ENCODE measurements around the gene CYB5R2.

Gene CYB5R2

GRCh38 chr11:7636350-7636749 is 37.0 kb downstream of the CYB5R2 start:
- Mint-ChIP-seq H3K36me3 (peaks cover 23% of the 10 kb centered on the region), H3K27ac (no peak overlapping the region)

GRCh38 chr11:7635708-7636107 is 37.6 kb downstream of the CYB5R2 start:
- Mint-ChIP-seq H3K36me3 (peaks cover 24% of the 10 kb centered on the region), H3K27ac (no peak overlapping the region), H3K4me3 (no peak overlapping the region), H3K4me1 (ENCODE audit: low read depth) (no peaks in the 10 kb centered on the region), H3K9me3 (ENCODE audit: low read depth) (no peaks in the 10 kb centered on the region), H3K27me3 (no peaks in the 10 kb centered on the region)

More at GRCh38 chr11:7636350-7636749, 37.0 kb downstream of the CYB5R2 start:
- Mint-ChIP-seq H3K27me3 (no peaks in the 10 kb centered on the region), H3K9me3 (ENCODE audit: low read depth) (no peaks in the 10 kb centered on the region), H3K4me1 (ENCODE audit: low read depth) (no peaks in the 10 kb centered on the region), H3K4me3 (no peak overlapping the region)

- Mint-ChIP-seq H3K36me3 (peaks cover 22% of the 10 kb centered on the region), H3K4me3 (no peak overlapping the region), H3K27ac (no peak overlapping the region), H3K27me3 (no peaks in the 10 kb centered on the region), H3K4me1 (ENCODE audit: low read depth) (no peaks in the 10 kb centered on the region), H3K9me3 (ENCODE audit: low read depth) (no peaks in the 10 kb centered on the region)
Measured at GRCh38 chr11:7635137-7635536, 38.2 kb downstream of the CYB5R2 start.

GRCh38 chr11:7632211-7632610 is 41.1 kb downstream of the CYB5R2 start:
- H3K4me3 Mint-ChIP-seq = no peak overlapping the region
- H3K4me1 Mint-ChIP-seq (ENCODE audit: low read depth) = no peaks in the 10 kb centered on the region
- H3K27me3 Mint-ChIP-seq = no peaks in the 10 kb centered on the region
- H3K27ac Mint-ChIP-seq = no peak overlapping the region
- H3K9me3 Mint-ChIP-seq (ENCODE audit: low read depth) = no peaks in the 10 kb centered on the region
- H3K36me3 Mint-ChIP-seq = peaks cover 20% of the 10 kb centered on the region

- Mint-ChIP-seq H3K4me3 (no peak overlapping the region), H3K4me1 (ENCODE audit: low read depth) (no peaks in the 10 kb centered on the region), H3K27me3 (no peaks in the 10 kb centered on the region), H3K36me3 (peaks cover 27% of the 10 kb centered on the region), H3K27ac (no peak overlapping the region), H3K9me3 (ENCODE audit: low read depth) (no peaks in the 10 kb centered on the region)
Measured at GRCh38 chr11:7630002-7630401, 43.3 kb downstream of the CYB5R2 start.

GRCh38 chr11:7628660-7629059 is 44.6 kb downstream of the CYB5R2 start:
- no peak overlapping the region for H3K4me3 Mint-ChIP-seq
- H3K36me3 Mint-ChIP-seq = peaks cover 26% of the 10 kb centered on the region
- H3K27ac Mint-ChIP-seq = no peak overlapping the region
- H3K27me3 Mint-ChIP-seq = no peaks in the 10 kb centered on the region
- no peaks in the 10 kb centered on the region for H3K4me1 Mint-ChIP-seq (ENCODE audit: low read depth)
- no peaks in the 10 kb centered on the region for H3K9me3 Mint-ChIP-seq (ENCODE audit: low read depth)

GRCh38 chr11:7622721-7623120 is 50.6 kb downstream of the CYB5R2 start:
- no peaks in the 10 kb centered on the region for H3K4me1 Mint-ChIP-seq (ENCODE audit: low read depth)
- no peak overlapping the region for H3K27ac Mint-ChIP-seq
- H3K36me3 Mint-ChIP-seq = peaks cover 12% of the 10 kb centered on the region
- no peaks in the 10 kb centered on the region for H3K27me3 Mint-ChIP-seq
- no peak overlapping the region for H3K4me3 Mint-ChIP-seq
- H3K9me3 Mint-ChIP-seq (ENCODE audit: low read depth) = no peaks in the 10 kb centered on the region

- no peak overlapping the region for H3K27ac Mint-ChIP-seq
- H3K27me3 Mint-ChIP-seq = no peaks in the 10 kb centered on the region
- no peaks in the 10 kb centered on the region for H3K4me1 Mint-ChIP-seq (ENCODE audit: low read depth)
- no peak overlapping the region for H3K4me3 Mint-ChIP-seq
- H3K9me3 Mint-ChIP-seq (ENCODE audit: low read depth) = no peaks in the 10 kb centered on the region
- H3K36me3 Mint-ChIP-seq = peaks cover 14% of the 10 kb centered on the region
Measured at GRCh38 chr11:7621554-7621953, 51.7 kb downstream of the CYB5R2 start.

GRCh38 chr11:7621090-7621489 is 52.2 kb downstream of the CYB5R2 start:
- H3K36me3 Mint-ChIP-seq = peaks cover 18% of the 10 kb centered on the region
- H3K4me1 Mint-ChIP-seq (ENCODE audit: low read depth) = no peaks in the 10 kb centered on the region
- no peak overlapping the region for H3K27ac Mint-ChIP-seq
- H3K4me3 Mint-ChIP-seq = no peak overlapping the region
- no peaks in the 10 kb centered on the region for H3K9me3 Mint-ChIP-seq (ENCODE audit: low read depth)
- H3K27me3 Mint-ChIP-seq = no peaks in the 10 kb centered on the region

GRCh38 chr11:7619322-7619721 is 54.0 kb downstream of the CYB5R2 start:
- peaks cover 9% of the 10 kb centered on the region for H3K36me3 Mint-ChIP-seq
- H3K4me1 Mint-ChIP-seq (ENCODE audit: low read depth) = no peaks in the 10 kb centered on the region
- H3K27ac Mint-ChIP-seq = no peak overlapping the region
- no peaks in the 10 kb centered on the region for H3K27me3 Mint-ChIP-seq
- no peak overlapping the region for H3K4me3 Mint-ChIP-seq
- H3K9me3 Mint-ChIP-seq (ENCODE audit: low read depth) = no peaks in the 10 kb centered on the region

- Mint-ChIP-seq H3K27me3 (no peaks in the 10 kb centered on the region), H3K4me3 (no peak overlapping the region), H3K36me3 (peaks cover 12% of the 10 kb centered on the region), H3K9me3 (ENCODE audit: low read depth) (no peaks in the 10 kb centered on the region), H3K27ac (no peak overlapping the region), H3K4me1 (ENCODE audit: low read depth) (no peaks in the 10 kb centered on the region)
Measured at GRCh38 chr11:7617032-7617431, 56.3 kb downstream of the CYB5R2 start.

All from activated naive CD8-positive, alpha-beta T cell (primary cell).